Activated naive CD8-positive, alpha-beta T cell treated with anti-CD3 and anti-CD28 coated beads, Interleukin-2, amount 50 U/mL, for 24 hours (primary cell): ENCODE results near the gene KIAA0232.
"Not testable (repeated sequence)": the region's sequence is repeated elsewhere in the genome, so short reads cannot be mapped to it uniquely, and the experiment has no call there.

Experiments used
- ATAC-seq: fragments of 150-1000 bp; cut with Tn5 transposase; one replicate; pipeline ENCODE4 v1.10.0; 2021
- DNase-seq: peaks from one replicate; pipeline ENCODE4 v3.0.0; 2021
- H3K27ac Mint-ChIP-seq: one replicate; pipeline ENCODE4 v1.8.0; 2021; ENCODE audit warnings: mild to moderate bottlenecking, mixed read lengths
- H3K27me3 Mint-ChIP-seq: one replicate; pipeline ENCODE4 v1.8.0; 2021; ENCODE audit warnings: mixed read lengths
- H3K36me3 Mint-ChIP-seq: one replicate; pipeline ENCODE4 v1.8.0; 2021; ENCODE audit warnings: low read depth, mixed read lengths
- H3K4me1 Mint-ChIP-seq: one replicate; pipeline ENCODE4 v1.8.0; 2021; ENCODE audit warnings: mixed read lengths
- H3K4me3 Mint-ChIP-seq: one replicate; pipeline ENCODE4 v1.8.0; 2021; ENCODE audit warnings: mild to moderate bottlenecking, moderate library complexity, mixed read lengths
- H3K9me3 Mint-ChIP-seq: one replicate; pipeline ENCODE4 v1.8.0; 2021; ENCODE audit warnings: mixed read lengths

KIAA0232 gene

GRCh38 chr4:6824772-6825402 is 42.4 kb downstream of the KIAA0232 start:
- Mint-ChIP-seq H3K27me3 (no peaks in the 10 kb centered on the region), H3K4me1 (peaks cover 15% of the 10 kb centered on the region), H3K9me3 (peaks cover 6% of the 10 kb centered on the region), H3K27ac (no peak overlapping the region), H3K4me3 (no peak overlapping the region), H3K36me3 (peaks cover 37% of the 10 kb centered on the region)
- ATAC-seq (peak; percentile 24), DNase-seq (no peak)

GRCh38 chr4:6825403-6825802 is 42.9 kb downstream of the KIAA0232 start:
- ATAC-seq = peak; percentile 7
- H3K27ac Mint-ChIP-seq = peak overlapping the region; percentile 39
- H3K36me3 Mint-ChIP-seq = peaks cover 33% of the 10 kb centered on the region
- no peaks in the 10 kb centered on the region for H3K27me3 Mint-ChIP-seq
- peaks cover under 1% of the 10 kb centered on the region for H3K9me3 Mint-ChIP-seq
- peaks cover 15% of the 10 kb centered on the region for H3K4me1 Mint-ChIP-seq
- DNase-seq = no peak
- H3K4me3 Mint-ChIP-seq = no peak overlapping the region

- no peak for DNase-seq
- no peak for ATAC-seq
- Mint-ChIP-seq H3K4me3 (no peak overlapping the region), H3K9me3 (no peaks in the 10 kb centered on the region), H3K27me3 (no peaks in the 10 kb centered on the region), H3K27ac (no peak overlapping the region), H3K4me1 (peaks cover 15% of the 10 kb centered on the region), H3K36me3 (peaks cover 34% of the 10 kb centered on the region)
These were observed 44.4 kb downstream of the KIAA0232 start for GRCh38 chr4:6826781-6827508.

- Mint-ChIP-seq H3K27me3 (no peaks in the 10 kb centered on the region), H3K36me3 (peaks cover 36% of the 10 kb centered on the region), H3K4me3 (no peak overlapping the region), H3K27ac (no peak overlapping the region), H3K4me1 (peaks cover 14% of the 10 kb centered on the region), H3K9me3 (no peaks in the 10 kb centered on the region)
- no peak for ATAC-seq
- no peak for DNase-seq
These were observed 46.6 kb downstream of the KIAA0232 start for GRCh38 chr4:6829086-6829485.

GRCh38 chr4:6834867-6835266 is 52.3 kb downstream of the KIAA0232 start:
- H3K27ac Mint-ChIP-seq = no peak overlapping the region
- peaks cover 4% of the 10 kb centered on the region for H3K9me3 Mint-ChIP-seq
- H3K4me3 Mint-ChIP-seq = no peak overlapping the region
- H3K36me3 Mint-ChIP-seq = peaks cover 33% of the 10 kb centered on the region
- H3K4me1 Mint-ChIP-seq = peaks cover 2% of the 10 kb centered on the region
- DNase-seq = no peak
- ATAC-seq = no peak
- no peaks in the 10 kb centered on the region for H3K27me3 Mint-ChIP-seq

- ATAC-seq, H3K27ac Mint-ChIP-seq: not testable (repeated sequence)
These were observed 53.1 kb downstream of the KIAA0232 start for GRCh38 chr4:6835616-6836015.

GRCh38 chr4:6837106-6837505 is 54.6 kb downstream of the KIAA0232 start:
- H3K36me3 Mint-ChIP-seq = peaks cover 32% of the 10 kb centered on the region
- ATAC-seq, H3K9me3 Mint-ChIP-seq, H3K4me1 Mint-ChIP-seq, H3K27me3 Mint-ChIP-seq, H3K4me3 Mint-ChIP-seq, DNase-seq, H3K27ac Mint-ChIP-seq: not testable (repeated sequence)

More at GRCh38 chr4:6835616-6836015, 53.1 kb downstream of the KIAA0232 start:
- H3K27me3 Mint-ChIP-seq, H3K9me3 Mint-ChIP-seq, H3K4me3 Mint-ChIP-seq, DNase-seq, H3K4me1 Mint-ChIP-seq: not testable (repeated sequence)
- H3K36me3 Mint-ChIP-seq = peaks cover 32% of the 10 kb centered on the region

- Mint-ChIP-seq H3K27ac (no peak overlapping the region), H3K9me3 (peaks cover 4% of the 10 kb centered on the region), H3K4me1 (peaks cover 2% of the 10 kb centered on the region), H3K36me3 (peaks cover 34% of the 10 kb centered on the region), H3K4me3 (no peak overlapping the region), H3K27me3 (no peaks in the 10 kb centered on the region)
- ATAC-seq (no peak), DNase-seq (no peak)
These were observed 57.1 kb downstream of the KIAA0232 start for GRCh38 chr4:6839579-6839978.

- peaks cover 2% of the 10 kb centered on the region for H3K4me1 Mint-ChIP-seq
These were observed 57.8 kb downstream of the KIAA0232 start for GRCh38 chr4:6840062-6840976.

GRCh38 chr4:6845027-6845426 is 62.5 kb downstream of the KIAA0232 start:
- H3K27ac Mint-ChIP-seq = no peak overlapping the region
- peaks cover 30% of the 10 kb centered on the region for H3K36me3 Mint-ChIP-seq
- no peaks in the 10 kb centered on the region for H3K27me3 Mint-ChIP-seq
- ATAC-seq (no peak), DNase-seq (no peak)
- peaks cover 5% of the 10 kb centered on the region for H3K4me1 Mint-ChIP-seq
- H3K4me3 Mint-ChIP-seq = no peak overlapping the region
- H3K9me3 Mint-ChIP-seq = no peaks in the 10 kb centered on the region

More at GRCh38 chr4:6840062-6840976, 57.8 kb downstream of the KIAA0232 start:
- ATAC-seq (no peak), DNase-seq (no peak)
- Mint-ChIP-seq H3K4me3 (no peak overlapping the region), H3K27ac (no peak overlapping the region), H3K36me3 (peaks cover 32% of the 10 kb centered on the region), H3K9me3 (peaks cover 4% of the 10 kb centered on the region), H3K27me3 (no peaks in the 10 kb centered on the region)

- Mint-ChIP-seq H3K27me3 (no peaks in the 10 kb centered on the region), H3K27ac (no peak overlapping the region), H3K4me3 (no peak overlapping the region), H3K4me1 (peaks cover 5% of the 10 kb centered on the region), H3K9me3 (no peaks in the 10 kb centered on the region), H3K36me3 (peaks cover 32% of the 10 kb centered on the region)
- ATAC-seq = no peak
- no peak for DNase-seq
These were observed 63.0 kb downstream of the KIAA0232 start for GRCh38 chr4:6845574-6845973.

- Mint-ChIP-seq H3K36me3 (peaks cover 40% of the 10 kb centered on the region), H3K4me3 (no peak overlapping the region), H3K27me3 (no peaks in the 10 kb centered on the region), H3K4me1 (peaks cover 5% of the 10 kb centered on the region), H3K27ac (no peak overlapping the region), H3K9me3 (peaks cover 4% of the 10 kb centered on the region)
- DNase-seq (no peak), ATAC-seq (no peak)
These were observed 64.7 kb downstream of the KIAA0232 start for GRCh38 chr4:6847178-6847577.

- peaks cover 47% of the 10 kb centered on the region for H3K36me3 Mint-ChIP-seq
- ATAC-seq = no peak
- peaks cover 10% of the 10 kb centered on the region for H3K4me1 Mint-ChIP-seq
- peaks cover 4% of the 10 kb centered on the region for H3K9me3 Mint-ChIP-seq
- H3K27ac Mint-ChIP-seq = no peak overlapping the region
- no peaks in the 10 kb centered on the region for H3K27me3 Mint-ChIP-seq
- no peak overlapping the region for H3K4me3 Mint-ChIP-seq
- DNase-seq = no peak
These were observed 66.3 kb downstream of the KIAA0232 start for GRCh38 chr4:6848717-6849305.

GRCh38 chr4:6849691-6850090 is 67.2 kb downstream of the KIAA0232 start:
- Mint-ChIP-seq H3K27me3 (no peaks in the 10 kb centered on the region), H3K9me3 (peaks cover 4% of the 10 kb centered on the region), H3K27ac (no peak overlapping the region), H3K36me3 (peaks cover 42% of the 10 kb centered on the region), H3K4me3 (no peak overlapping the region), H3K4me1 (peaks cover 18% of the 10 kb centered on the region)
- ATAC-seq = no peak
- DNase-seq = no peak
